ENCODE data around the gene SRD5A2.

The SRD5A2 gene, protein sequence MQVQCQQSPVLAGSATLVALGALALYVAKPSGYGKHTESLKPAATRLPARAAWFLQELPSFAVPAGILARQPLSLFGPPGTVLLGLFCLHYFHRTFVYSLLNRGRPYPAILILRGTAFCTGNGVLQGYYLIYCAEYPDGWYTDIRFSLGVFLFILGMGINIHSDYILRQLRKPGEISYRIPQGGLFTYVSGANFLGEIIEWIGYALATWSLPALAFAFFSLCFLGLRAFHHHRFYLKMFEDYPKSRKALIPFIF
- 0 to 0.04 reads per million in 2 donors for total RNA-seq

DNA sequence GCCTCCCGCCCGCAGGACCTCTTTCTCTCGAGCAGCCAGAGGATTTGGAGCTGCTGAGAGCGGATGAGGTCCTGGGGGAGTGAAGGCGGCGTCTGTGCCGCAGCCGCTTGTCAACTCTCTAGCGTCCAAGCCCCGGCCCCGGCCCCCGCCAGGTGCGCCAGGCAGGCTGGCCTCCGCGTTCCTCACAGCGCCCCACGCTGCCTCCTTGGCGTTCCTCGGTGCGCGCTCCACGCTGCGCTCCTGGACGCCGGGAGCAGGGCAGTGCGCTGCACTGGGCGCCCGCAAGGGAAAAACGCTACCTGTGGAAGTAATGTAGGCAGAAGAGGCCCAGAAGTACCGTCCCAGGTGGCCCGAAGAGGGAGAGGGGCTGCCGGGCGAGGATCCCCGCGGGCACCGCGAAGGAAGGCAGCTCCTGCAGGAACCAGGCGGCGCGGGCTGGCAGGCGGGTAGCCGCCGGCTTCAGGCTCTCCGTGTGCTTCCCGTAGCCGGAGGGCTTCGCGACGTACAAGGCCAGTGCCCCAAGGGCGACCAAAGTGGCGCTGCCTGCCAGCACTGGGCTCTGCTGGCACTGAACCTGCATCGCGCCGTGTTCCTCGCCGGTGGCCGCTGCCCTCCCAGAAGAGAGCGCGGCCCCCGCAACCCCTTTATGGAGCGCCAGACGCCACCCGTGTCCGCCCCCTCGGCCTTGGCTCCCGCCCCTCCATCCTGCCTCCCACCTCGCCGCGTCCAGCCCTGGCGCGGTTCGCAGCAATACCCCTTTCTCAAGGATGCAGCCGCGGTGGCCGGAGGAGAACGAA is at the start of gene SRD5A2:
TSS of gene SRD5A2 (minus strand) at position 618 of the 797 bp plus-strand sequence. CDS start at position 580, 38 bp downstream.
- DNase-seq: no peak

DNA sequence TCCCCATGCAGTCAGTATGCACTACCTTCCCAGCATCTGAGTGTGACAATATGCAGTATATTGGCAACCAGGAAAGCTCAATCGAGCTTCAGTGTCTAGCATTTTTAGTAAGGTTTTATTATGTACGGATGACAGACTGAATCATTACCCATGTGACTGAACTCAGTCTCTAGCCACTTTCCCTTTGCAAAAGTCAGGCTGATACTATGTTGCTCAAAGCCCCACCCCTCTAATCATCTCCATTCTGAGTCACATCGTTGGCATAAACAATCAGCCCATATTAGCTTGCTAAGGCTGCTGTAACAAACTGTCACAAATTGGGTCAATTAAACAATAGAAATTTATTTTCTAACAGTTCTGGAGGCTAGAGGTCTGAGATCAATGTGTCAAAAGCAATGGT is 25.8 kb upstream of the SRD5A2 start:
- no peak for DNase-seq

DNA sequence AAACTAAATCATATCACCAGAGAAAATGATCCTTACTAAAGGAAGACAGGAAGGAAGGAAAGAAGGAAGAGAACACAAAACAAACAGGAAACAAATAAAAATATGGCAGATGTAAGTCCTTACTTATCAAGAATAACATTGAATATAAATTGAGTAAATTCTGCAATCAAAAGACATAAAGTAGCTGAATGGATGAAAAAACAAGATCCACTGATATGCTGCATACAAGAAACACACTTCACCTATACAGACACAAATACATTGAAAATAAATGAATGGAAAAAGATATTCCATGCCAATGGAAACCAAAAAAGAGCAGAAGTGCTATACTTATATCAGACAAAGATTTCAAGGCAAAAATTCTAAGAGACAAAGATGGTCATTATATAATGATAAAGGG is 18.0 kb upstream of the SRD5A2 start:
- DNase-seq: no peak

DNA sequence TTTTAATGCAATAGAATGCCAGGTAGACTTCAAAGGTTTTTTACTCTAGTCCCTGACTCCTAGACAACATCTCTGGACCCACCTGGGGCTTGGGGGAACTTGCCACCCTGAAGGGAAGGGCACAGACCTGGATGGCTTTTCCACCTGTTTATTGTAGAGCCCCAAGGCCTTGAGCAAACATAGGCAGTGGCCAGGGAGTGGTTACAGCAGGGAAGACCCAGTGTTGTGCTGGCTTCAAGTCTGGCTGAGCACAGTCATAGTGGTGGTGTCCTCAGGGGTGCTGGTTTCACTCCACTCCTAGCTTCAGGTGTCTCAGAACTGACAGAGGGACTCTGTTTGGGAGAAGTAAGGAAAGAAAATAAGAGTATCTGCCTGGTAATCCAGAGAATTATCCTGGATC is 5.5 kb upstream of the SRD5A2 start:
- no peak for DNase-seq

DNA sequence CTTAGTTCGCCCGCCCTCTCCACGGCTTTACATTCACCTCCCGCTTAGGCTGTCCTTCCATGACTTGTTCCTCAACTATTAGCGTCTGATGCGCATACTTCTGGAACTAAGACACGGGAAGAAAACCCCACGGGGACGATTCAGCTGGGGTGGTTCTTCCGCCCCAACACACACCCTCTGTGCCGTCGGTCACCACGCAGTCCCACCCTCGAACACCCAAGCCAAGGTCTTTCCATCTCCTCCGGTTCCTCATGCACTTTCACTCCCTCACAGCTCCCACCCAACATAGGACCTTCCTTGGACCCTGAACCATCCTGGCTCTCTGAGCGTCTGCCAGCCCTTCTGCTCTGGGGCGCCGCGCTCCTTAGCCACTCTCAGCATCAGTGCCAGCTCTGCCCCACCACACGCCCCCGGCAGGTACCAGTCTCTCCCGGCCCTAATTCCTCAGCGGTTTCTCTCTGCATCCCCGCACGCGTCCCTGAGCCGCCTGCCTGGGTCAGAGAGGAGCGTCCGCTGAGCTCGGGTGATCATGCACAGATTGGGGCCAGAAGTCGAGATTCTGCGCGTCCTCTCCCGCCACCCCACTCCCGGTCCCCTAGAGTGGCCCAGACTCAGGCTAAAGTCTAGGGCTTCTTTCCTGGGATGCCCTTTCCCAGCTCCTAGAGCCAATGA is 522 bp upstream of the SRD5A2 start:
- no peak for DNase-seq

DNA sequence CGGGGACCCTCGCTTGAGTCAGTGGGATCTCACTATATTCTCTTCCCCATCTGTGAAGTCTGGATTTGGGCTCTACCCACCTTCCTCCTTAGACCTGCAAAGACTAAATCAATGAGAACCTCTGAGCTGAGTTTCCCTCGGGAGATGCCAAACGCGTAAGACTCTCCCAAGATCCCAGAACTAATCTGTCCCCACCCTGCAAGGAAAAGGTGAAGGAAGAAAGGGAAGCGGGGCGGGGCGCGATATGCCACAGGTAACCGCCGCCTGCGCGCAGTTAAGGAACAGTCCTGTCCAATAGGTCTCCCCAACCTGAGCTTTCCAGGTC is 780 bp downstream of the SRD5A2 start:
- DNase-seq: no peak

DNA sequence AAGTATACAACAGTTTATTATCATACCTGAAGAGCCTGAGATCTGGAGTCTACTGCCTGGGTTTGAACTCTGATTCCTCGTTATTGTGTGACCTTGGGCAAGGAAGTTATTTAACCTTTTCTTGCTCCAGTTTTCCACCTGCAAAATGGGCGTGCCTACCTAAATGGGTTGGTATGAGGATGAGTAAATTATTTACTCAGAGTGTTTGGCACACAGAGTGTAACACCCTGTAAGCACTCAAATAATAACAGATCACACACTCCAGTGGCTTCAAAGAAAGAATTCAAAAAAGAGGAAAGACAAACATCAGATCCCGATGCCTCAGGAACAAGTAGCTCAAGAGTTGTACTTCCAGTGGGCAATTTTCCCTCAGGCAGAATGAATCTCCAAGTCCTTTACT is 2.4 kb downstream of the SRD5A2 start:
- no peak for DNase-seq

DNA sequence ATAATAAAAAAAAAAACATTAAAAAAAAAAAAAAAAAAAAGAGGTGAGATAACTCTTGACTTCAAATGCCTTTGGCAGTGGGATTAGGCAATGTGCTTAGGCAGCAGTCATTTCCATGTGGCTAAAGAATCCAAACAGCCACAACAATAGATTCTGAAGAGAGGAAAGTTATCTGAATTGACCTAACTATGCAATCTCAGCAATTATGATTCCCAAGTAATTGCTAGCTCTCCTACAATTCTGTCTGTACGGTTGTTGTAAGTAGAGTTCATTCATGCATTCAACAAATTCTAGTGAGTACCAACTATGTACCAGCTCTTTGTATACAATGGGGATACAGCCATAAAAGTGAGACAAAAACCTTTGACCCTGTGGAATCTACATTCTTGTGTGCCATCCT is 3.6 kb downstream of the SRD5A2 start:
- DNase-seq: no peak

DNA sequence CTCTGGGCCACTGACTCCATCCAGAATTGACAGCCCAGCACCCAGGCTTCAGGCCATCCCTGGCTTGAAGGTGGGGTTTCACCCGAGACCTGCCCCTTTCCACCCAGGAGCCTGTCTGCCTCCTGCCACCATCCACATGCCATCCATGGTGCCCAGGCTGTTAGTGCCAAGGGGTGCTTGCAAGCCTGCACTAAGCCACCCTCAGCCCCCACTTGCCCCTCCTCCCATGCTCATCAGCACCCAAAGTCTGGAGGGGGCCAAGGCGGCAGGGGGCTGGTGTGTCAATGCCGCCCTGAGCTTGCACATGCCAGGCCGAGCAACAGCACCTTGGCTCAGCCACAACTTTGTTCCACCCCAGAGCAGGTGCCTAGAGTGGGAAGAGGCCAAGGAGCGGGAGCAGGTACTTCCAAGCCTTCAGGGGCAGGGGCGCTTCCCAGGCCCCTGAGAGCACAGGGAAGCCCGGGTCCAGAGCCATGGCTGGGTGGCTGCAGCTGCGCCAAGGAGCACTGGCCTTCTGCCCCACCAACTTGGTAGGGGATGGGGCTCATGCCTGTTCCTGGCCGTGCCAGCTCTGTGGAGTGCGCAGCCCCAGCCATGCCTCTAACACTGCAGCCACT is 12.0 kb downstream of the SRD5A2 start:
- DNase-seq: no peak

DNA sequence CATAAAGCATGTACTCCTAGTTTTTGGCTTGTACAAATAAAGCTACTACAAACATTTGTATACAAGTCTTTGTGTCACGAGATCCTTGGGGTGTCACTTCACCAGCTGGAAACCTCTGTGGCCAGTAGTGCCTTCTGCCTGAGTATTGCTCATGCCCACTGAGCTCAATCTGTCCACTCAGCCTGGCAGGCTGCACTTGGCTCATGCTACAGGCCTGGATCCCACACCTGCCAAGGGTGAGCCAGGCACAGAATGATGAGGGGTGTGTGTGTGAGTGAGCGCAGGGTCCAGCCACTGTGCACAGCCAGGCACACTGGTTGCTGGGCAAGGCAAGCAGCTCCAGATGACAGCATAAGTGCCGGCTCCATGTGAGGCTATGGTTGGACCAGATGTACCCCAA is 13.1 kb downstream of the SRD5A2 start:
- DNase-seq: no peak

DNA sequence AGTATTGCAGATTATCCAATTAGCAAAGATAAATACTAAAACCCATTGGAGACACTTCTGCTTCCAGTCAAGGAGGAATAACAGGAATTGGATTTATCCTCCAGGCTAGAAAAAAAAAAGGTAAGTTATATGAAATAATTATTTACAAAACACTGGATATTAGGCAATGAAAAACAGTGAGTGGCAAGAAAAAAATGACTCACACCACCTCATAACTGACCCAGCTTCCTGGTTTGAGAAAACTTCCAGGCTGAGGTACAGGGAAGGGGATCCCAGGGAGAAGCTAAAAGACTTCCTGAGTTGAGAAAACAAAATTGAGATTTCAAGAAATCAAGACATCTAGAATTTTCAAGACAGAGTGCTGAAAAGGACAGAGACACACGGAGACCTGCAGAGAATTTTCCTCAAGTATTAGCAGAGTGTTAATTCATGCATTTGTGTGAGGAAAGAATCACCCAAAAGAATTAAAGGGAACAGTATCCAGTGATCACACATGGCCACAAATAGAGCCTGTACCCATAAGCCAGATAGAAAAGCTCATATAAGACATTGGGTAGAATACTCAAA is 17.4 kb downstream of the SRD5A2 start:
- DNase-seq: no peak

DNA sequence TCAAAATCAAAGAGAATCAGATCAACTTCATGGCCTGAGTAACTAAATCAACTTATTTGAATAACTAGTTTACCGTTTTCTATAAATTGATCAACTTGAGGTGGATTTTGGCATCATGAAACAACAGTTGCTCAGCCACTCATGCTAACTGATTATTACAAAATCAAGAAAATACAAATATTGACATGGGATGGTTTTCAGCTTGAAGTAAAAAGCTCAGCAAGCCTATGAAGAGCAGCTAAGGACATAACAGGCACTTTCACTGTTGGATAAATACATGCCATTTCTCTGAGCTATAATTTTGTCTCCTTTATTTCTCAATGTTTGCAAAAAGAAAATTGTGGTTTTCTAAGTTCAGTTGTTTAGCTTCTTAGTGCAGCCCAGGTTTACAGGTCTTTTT is 18.9 kb downstream of the SRD5A2 start:
- no peak for DNase-seq

DNA sequence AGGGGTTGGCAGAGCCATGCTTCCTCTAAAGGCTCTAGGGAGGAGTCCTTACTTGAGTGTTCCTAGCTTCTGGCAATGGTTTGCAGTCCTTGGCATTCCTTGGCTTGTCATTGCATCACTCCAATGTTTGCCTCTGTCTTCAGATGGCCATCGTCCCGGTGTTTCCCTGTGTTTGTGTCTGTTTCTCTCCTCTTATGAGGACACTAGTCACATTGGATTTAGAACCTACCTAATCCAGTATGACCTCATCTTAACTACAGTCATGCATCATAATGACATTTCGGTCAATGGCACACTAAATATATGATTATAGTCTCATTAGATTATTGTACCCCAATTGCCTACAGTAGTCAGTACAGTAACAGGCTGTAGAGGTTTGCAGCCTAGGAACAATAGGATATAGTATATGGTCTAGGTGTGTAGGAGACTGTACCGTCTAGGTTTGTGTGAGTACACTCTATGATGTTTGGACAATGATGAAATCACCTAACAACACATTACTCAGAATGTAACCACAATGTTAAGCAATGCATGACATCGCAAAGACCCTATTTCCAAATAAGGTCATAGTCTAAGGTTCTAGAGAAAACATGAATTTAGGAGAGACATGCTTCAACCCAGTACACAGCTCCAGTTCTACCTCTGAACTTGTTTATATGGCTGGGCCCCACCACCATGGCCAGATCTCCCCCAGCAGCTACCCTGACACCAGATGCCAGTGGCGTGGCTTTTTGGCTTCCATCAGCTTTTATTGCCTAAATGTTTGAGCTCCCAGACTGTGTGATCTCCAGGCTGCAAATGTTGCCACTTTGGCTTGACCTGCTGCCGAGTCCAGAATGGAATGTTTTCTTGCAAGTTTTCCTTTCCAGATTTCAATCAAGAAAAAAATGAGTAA is 22.1 kb downstream of the SRD5A2 start:
- DNase-seq: no peak

DNA sequence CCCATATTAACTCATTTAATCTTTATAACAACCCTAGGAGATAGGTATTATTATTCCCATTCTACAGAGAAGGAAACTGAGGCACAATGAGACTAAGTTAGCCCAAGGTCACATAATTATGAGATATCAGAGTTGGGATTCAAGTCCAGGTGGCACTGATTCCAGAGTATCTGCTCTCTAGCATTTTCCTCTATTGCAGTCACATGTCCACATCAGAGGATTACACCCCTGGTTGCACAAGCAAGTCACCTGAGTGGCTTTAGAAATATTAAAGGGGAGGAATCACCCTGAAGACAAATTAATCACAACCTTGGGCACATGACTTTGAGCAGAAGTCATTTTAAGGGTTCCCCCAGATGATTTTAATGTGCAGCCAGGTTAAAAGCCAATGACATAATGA is 23.8 kb downstream of the SRD5A2 start:
- DNase-seq: no peak

DNA sequence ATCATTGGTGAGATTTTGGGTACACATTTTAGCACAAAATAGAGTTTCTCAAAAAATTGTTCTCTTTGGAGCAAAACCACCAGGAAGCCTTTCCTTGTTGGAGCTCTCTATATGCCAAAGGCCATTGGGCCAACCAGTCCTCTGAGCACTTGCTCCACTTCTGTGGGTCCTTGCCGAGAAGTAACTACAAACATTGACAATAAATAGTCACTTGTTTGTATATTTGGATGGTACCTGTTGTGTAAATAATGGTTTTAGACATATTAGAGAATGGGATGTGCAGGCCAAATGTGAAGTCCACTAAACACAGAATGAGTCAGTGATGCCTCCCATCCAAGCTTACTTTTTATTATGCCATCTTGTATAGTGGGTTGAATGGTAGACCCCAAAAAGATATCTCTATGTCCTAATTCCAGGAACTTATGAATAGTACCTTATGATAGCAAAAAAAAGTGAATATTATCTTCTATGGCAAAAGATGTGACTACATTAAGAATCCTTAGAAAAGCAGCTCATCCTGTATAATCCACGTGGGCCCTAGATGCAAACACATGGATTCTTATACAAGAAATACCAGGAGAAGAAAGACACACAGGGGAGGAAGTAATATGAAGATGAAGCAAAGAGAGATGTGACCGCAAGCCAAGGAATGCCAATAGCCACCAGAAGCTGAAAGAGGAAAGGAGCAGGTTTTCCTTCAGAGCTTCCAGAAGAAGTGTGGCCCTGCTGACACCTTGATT is 24.6 kb downstream of the SRD5A2 start:
- DNase-seq: no peak

DNA sequence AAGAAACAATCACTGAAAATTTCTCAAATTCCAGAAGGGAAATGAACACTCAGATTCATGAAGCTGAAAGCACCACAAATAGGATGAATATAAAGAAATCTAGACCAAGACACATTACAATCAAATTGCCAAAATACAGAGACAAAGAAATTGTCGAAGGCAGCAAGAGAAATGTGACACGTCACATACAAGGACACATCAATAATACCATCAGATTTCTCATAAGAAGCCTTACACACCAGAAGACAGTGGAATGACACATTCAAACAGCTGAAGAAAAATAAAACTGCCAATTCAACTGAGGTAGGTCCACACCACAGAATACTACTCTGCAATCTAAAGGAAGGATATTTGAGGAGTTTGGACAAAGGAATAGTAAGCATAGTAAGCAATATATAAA is 27.4 kb downstream of the SRD5A2 start:
- DNase-seq: no peak

DNA sequence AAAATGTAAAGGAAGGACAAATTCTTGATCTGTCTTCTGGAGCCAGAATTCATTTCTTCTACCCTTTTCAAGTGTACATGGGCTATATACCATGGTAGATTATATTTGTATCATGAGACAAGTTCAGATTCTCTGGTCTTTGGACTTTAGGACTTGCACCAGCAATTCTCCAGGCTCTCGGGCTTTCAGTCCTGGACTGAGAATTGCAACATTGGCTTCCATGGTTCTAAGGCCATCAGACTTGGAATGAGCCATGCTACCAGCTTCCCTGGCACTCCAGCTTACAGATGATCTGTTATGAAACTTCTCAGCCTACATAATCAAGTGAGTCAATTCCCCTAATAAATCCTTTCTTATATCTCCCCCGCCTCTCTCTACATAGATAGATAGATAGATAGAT is 33.3 kb downstream of the SRD5A2 start:
- no peak for DNase-seq

DNA sequence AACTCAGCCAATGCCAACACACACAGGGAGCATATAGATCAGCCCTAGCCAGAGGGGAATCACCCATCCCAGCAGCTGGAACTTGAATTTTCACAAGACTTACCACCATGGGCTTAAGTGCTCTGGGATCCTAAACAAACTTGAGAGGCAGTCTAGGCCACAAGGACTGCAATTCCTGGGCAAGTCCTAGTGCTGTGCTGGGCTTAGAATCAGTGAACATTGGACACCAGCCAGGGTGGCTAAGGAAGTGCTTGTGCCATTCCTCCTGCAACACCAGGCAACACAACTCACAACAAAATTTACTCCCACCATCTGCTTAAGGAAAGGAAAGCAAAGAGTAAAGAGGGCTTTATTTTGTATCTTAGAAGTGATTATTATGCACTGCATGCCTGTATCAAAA is 38.9 kb downstream of the SRD5A2 start:
- DNase-seq: no peak

DNA sequence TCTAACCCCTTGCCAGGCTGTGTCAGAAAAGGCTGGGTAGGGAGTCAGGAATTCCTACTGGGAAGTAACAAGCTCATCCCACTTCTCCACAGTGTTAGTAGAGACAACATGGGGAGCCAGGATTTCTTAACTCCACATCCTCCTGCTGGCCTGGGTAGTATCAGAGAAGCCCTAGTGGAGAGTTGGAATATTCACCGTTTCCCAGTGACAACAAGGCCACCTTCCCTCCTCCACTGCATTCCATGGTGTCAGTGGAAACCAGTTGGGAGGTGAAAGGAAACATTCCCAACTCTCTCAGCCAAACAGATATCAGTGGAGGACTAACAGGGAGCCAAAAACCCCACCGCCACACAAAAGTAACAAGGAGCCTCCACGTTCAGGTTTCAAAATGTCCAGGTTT is 41.2 kb downstream of the SRD5A2 start:
- no peak for DNase-seq

DNA sequence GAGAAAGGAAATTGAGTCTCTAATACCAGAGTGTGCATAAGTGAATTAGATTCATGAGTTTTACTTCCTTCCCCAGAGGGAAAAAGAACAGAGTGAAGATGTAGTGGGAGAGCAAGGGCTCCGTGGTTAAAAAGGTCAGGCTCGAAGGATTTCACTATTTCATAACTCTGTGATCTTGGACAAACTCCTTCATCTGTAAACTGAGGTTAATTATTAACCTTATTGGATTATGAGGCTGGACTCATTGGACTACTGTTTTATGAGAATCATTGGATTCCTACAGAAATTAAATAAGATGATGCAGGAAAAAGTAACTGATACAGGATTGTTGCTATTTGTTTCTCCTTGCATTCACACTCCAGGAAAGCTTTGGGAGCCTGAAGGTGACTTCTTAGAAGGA is 45.0 kb downstream of the SRD5A2 start:
- DNase-seq: no peak

DNA sequence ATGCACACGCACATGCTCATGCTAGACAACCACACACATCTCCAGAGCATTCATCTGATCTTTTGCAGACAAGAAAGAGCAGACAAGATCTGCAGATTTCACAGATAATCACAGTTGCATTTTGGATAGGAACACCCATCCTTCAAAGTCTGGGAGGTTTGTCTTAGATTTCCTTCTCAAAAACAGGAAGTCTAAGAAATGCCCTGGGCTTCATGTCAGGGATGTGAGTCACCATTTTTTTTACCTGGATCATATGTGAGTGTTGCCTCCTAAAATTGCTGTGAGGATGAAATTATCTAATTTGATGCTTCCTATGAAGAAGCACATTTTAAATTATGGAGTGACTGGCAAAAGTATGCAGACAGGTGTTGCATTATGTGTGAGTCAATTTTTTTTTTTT is 46.1 kb downstream of the SRD5A2 start:
- no peak for DNase-seq

DNA sequence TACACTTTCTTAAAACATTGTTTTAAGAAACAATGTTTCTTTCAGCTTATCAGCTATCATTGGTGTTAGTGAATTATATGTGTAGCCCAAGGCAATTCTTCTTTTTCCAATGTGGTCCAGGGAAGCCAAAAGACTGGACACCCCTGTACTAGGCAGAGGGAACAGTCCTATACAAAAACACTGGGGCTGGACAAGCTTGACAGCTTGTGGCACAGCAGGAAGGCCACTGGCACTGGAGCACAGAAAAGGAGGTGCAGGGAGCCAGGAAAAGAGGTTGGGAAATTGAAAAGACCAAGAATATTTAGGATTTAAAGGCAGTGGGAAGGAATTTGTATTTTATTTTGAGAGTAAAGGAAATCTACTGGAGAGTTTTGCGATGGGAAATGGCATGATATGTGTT is 47.7 kb downstream of the SRD5A2 start:
- no peak for DNase-seq
